PC-3 (cell line): ENCODE data around the gene SAMM50.

Experiments used
- CTCF ChIP-seq: fragments of 300-600 bp; sonication (generic); conservative IDR thresholded peaks from 2 replicates; pipeline ENCODE4 v1.5.1; 2017; ENCODE audit warnings: antibody characterized with exemption, low read depth, mild to moderate bottlenecking, low read length
- EZH2 ChIP-seq: fragments of 300-600 bp; sonication (generic); IDR thresholded peaks from one replicate; pipeline ENCODE4 v1.6.1; 2017; ENCODE audit warnings: antibody characterized with exemption, mild to moderate bottlenecking, low read length; ENCODE audit not compliant: unreplicated experiment
- EZH2phosphoT487 ChIP-seq: fragments of 300-600 bp; sonication (generic); IDR thresholded peaks from 2 replicates; pipeline ENCODE4 v1.6.1; 2018; ENCODE audit warnings: mild to moderate bottlenecking, antibody characterized with exemption, low read length, borderline replicate concordance

GRCh38 chr22:43995057-43995685 is 39.9 kb downstream of the SAMM50 start:
- TF ChIP-seq CTCF (no peak), EZH2phosphoT487 (no peak), EZH2 (no peak)
